Ovary (tissue), 3 donors: ENCODE data around the gene MAGI1.

Experiments used
- CTCF ChIP-seq, 3 donors: fragments of 450-650 bp in 2 of 3; fragments of 200-600 bp in 1 of 3; IDR thresholded peaks; one replicate each; pipeline versions ENCODE4 v1.5.1 to v1.8.0; 2016 to 2022; ENCODE audit warnings: antibody characterized with exemption in 3 of 3, mild to moderate bottlenecking in 1 of 3
- EP300 ChIP-seq: sonication (generic); formaldehyde crosslinking; IDR thresholded peaks from one replicate; pipeline ENCODE4 v1.6.1; 2017; ENCODE audit warnings: antibody characterized with exemption
- donor health status: DM: no; HTN: no; CAD: no.

GRCh38 chr3:65888980-65889706 lies 149.6 kb downstream of the MAGI1 start:
- TF ChIP-seq CTCF (IDR thresholded peaks at IDR 0.05) (no peak), EP300 (no peak)
